Measurements from ENCODE around the gene SMTNL2. TPM values are rescaled to one million over a fixed set of nuclear protein-coding genes. Genes with fewer than 3 reads are reported as not detected.

SMTNL2 gene
- polyA plus RNA-seq, 1 of the 3 experiments (the other 2 are of a cell fraction), result not detected

- Histone ChIP-seq H3F3A (replicated peaks; ENCODE audit: insufficient read depth) (no peaks in the 10 kb centered on the region), H3K79me2 (ENCODE audit: insufficient read depth) (no peaks in the 10 kb centered on the region), H3K27me3 (ENCODE audit: insufficient read depth) (peaks cover 8% of the 10 kb centered on the region; the same call in 1 of the 2 replicates), H2AFZ (ENCODE audit: low read depth) (no peak overlapping the region), H3K36me3 (replicated peaks in 1 of 2; ENCODE audit: control insufficient read depth in 1 of 2, insufficient read depth in 2 of 2, low read length in 1 of 2) (no peaks in the 10 kb centered on the region), H3K9me2 (no peaks in the 10 kb centered on the region), H3K9ac (no peak overlapping the region), H3K27ac (ENCODE audit: low read depth in 2 of 2, low read length in 1 of 2) (no peak overlapping the region), H4K20me1 (ENCODE audit: insufficient read depth) (no peaks in the 10 kb centered on the region), H3K4me1 (ENCODE audit: control insufficient read depth in 1 of 2, insufficient read depth in 2 of 2, low read depth in 1 of 2, low read length in 1 of 2) (peaks cover 0 to 11% of the 10 kb centered on the region in 2 experiments; a peak in 1 of 4 replicates), H3K4me3 (ENCODE audit: low read depth in 2 of 2, low read length in 1 of 2) (no peak overlapping the region), H3K9me3 (no peaks in the 10 kb centered on the region), H3K4me2 (no peak overlapping the region)
- 91% methylated on average over 19 of the region's 20 CpGs for WGBS (ENCODE audit: low lambda C conversion rate)
- peak; percentile 27 for DNase-seq
- ChIA-PET CTCF (interaction anchor here (1.0 to 6.1 kb wide), 8 partner anchors 8 to 34 kb away, joined by 3 to 39 read pairs (median 8); partner anchors contain the start of gene SMTNL2), POLR2A (interaction anchor here (2.0 kb wide), 1 partner anchor 8 kb away, joined by 6 read pairs; no protein-coding TSS in a partner anchor)
- no peak for TF ChIP-seq RXRA (IDR thresholded peaks at IDR 0.05; ENCODE audit: borderline replicate concordance, low read depth)
- TF ChIP-seq TCF12 (IDR thresholded peaks at IDR 0.05), result no peak
- no peak for TF ChIP-seq CHD2 (IDR thresholded peaks at IDR 0.05; ENCODE audit: low read length, partially characterized antibody)
- no peak for TF ChIP-seq RCOR1 (IDR thresholded peaks at IDR 0.05; ENCODE audit: low read length)
- no peak for TF ChIP-seq FOXM1 (IDR thresholded peaks at IDR 0.05; ENCODE audit: low read depth)
- no peak for TF ChIP-seq MXI1 (IDR thresholded peaks at IDR 0.05; ENCODE audit: low read depth, low read length)
- TF ChIP-seq GATA2 (CRISPR knock-in tag; IDR thresholded peaks at IDR 0.05), result no peak
- no peak for TF ChIP-seq RAD21 (IDR thresholded peaks at IDR 0.05; ENCODE audit: low read length)
- TF ChIP-seq SMC3 (IDR thresholded peaks at IDR 0.05; ENCODE audit: low read depth, low read length), result no peak
- TF ChIP-seq SIN3A (IDR thresholded peaks at IDR 0.05; ENCODE audit: borderline replicate concordance, low read depth, low read length), result no peak
- no peak for TF ChIP-seq REST (IDR thresholded peaks at IDR 0.05; ENCODE audit: low read depth, low read length)
- no peak for TF ChIP-seq NFIC (IDR thresholded peaks at IDR 0.05; ENCODE audit: borderline replicate concordance)
Observed at GRCh38 chr17:4598776-4599504, 14.6 kb downstream of the SMTNL2 start.

All from SK-N-SH (cell line).